Neural crest cell (in vitro differentiated cells): ENCODE results near the gene CCDC175. TPM values are rescaled to one million over a fixed set of nuclear protein-coding genes. Genes with fewer than 3 reads are reported as not detected.

Source experiments
- DNase-seq: peaks from one replicate; pipeline ENCODE4 v3.0.0; 2021; ENCODE audit warnings: low read depth, mixed read lengths, low spot score
- H3K27ac Mint-ChIP-seq: one replicate; pipeline ENCODE4 v1.8.0; 2021; ENCODE audit warnings: mild to moderate bottlenecking, mixed read lengths; ENCODE audit not compliant: unreplicated experiment
- H3K27me3 Mint-ChIP-seq: 2 replicates; pipeline ENCODE4 v1.8.0; 2021; ENCODE audit warnings: low read depth, mild to moderate bottlenecking, mixed read lengths
- H3K36me3 Mint-ChIP-seq: 2 replicates; pipeline ENCODE4 v1.8.0; 2021; ENCODE audit warnings: low read depth, mild to moderate bottlenecking, mixed read lengths
- H3K4me1 Mint-ChIP-seq: 2 replicates; pipeline ENCODE4 v1.8.0; 2021; ENCODE audit warnings: mixed read lengths
- H3K4me3 Mint-ChIP-seq: one replicate; pipeline ENCODE4 v1.8.0; 2021; ENCODE audit warnings: mild to moderate bottlenecking, mixed read lengths
- H3K9me3 Mint-ChIP-seq: 2 replicates; pipeline ENCODE4 v1.8.0; 2021; ENCODE audit warnings: mixed read lengths
- total RNA-seq: library from RNA; stranded (reverse); gene quantifications from 2 replicates; pipeline ENCODE4 v1.2.1, GENCODE V29; 2021
- TF ChIP-seq, protein P1 (sequence below): fragments of 200-600 bp; sonication (generic); conservative IDR thresholded peaks from 2 replicates; pipeline ENCODE4 v1.5.0; 2021; ENCODE audit warnings: antibody characterized with exemption, mild to moderate bottlenecking

The CCDC175 gene
- total RNA-seq, 1 donor from 2014 or later: 0.19 TPM

DNA sequence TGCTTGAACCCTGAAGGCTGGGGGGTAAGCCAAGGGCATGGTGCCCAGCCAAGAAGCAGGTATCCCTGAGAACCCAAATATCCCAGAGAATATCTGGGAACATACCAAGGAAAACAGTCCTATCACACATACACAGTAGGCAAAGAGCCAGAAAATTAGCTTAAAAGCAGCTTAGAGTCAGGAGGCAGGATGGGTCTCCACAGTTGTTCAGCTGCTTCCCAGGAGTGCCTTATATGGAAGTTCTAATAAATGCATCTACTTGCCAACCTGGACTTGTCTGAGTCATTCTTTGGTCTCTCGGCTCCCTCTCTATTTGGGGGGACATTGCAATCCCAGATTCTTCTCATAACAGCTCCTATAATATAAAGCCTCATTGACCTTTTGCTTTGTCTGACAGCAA lies 102.4 kb downstream of the CCDC175 start:
- no peaks in the 10 kb centered on the region for H3K36me3 Mint-ChIP-seq
- no peak overlapping the region for H3K27ac Mint-ChIP-seq
- H3K4me3 Mint-ChIP-seq: no peak overlapping the region
- H3K27me3 Mint-ChIP-seq: no peaks in the 10 kb centered on the region
- TF ChIP-seq, protein P1, sequence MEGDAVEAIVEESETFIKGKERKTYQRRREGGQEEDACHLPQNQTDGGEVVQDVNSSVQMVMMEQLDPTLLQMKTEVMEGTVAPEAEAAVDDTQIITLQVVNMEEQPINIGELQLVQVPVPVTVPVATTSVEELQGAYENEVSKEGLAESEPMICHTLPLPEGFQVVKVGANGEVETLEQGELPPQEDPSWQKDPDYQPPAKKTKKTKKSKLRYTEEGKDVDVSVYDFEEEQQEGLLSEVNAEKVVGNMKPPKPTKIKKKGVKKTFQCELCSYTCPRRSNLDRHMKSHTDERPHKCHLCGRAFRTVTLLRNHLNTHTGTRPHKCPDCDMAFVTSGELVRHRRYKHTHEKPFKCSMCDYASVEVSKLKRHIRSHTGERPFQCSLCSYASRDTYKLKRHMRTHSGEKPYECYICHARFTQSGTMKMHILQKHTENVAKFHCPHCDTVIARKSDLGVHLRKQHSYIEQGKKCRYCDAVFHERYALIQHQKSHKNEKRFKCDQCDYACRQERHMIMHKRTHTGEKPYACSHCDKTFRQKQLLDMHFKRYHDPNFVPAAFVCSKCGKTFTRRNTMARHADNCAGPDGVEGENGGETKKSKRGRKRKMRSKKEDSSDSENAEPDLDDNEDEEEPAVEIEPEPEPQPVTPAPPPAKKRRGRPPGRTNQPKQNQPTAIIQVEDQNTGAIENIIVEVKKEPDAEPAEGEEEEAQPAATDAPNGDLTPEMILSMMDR: no peak
- no peaks in the 10 kb centered on the region for H3K9me3 Mint-ChIP-seq
- no peak for DNase-seq
- H3K4me1 Mint-ChIP-seq: no peaks in the 10 kb centered on the region

DNA sequence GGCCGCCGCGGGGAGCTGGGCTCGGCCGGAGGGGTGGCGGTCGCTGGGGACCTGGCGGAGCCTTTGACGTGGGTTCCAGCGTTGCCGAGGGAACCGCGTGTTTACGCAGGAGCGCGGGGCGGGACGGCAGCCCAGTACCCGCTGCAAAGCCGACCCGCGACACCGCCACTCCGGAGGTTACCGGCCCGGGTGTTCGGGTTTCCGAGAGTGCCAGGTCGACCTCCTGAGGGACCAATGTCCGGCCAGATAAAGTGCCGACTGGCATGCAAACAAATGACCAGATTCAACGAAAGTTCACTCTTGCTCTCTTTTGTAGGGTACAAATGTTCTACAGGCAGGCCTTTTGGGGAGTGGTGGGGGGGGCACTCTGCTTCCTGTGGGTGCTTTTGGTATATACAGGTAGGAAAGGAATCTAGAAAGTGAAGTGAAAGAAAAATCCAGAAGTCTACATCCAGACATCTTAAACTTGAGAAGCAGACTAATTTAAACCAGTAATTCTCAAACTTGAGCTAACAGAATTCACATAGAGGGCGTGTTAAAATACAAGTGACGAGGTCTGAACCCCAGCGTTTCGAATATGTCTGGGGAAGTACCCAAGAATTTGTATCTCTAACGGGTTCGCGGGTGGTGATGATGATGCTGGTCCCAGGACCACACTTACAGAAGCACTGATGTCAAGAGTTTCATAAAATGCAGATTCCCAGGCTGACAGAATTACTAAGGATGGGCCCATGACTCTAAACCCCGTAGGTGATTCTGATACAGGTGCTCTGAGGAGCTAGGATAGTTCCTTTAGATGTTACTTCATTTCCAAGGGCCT lies 111.1 kb downstream of the CCDC175 start, which contains the start of gene GPR135:
Gene GPR135 (minus strand): TSS at position 65 of the 820 bp plus-strand sequence. CDS start 154 bp downstream, outside the sequence.
- Mint-ChIP-seq H3K27ac (peak within 1 kb of the TSS; percentile 24), H3K4me3 (peak within 1 kb of the TSS; percentile 91), H3K4me1 (peaks cover 8% of the 10 kb centered on the region), H3K9me3 (no peaks in the 10 kb centered on the region), H3K36me3 (peaks cover 4% of the 10 kb centered on the region), H3K27me3 (peaks cover 2% of the 10 kb centered on the region)
- TF ChIP-seq, protein P1: no peak
- DNase-seq: no peak

DNA sequence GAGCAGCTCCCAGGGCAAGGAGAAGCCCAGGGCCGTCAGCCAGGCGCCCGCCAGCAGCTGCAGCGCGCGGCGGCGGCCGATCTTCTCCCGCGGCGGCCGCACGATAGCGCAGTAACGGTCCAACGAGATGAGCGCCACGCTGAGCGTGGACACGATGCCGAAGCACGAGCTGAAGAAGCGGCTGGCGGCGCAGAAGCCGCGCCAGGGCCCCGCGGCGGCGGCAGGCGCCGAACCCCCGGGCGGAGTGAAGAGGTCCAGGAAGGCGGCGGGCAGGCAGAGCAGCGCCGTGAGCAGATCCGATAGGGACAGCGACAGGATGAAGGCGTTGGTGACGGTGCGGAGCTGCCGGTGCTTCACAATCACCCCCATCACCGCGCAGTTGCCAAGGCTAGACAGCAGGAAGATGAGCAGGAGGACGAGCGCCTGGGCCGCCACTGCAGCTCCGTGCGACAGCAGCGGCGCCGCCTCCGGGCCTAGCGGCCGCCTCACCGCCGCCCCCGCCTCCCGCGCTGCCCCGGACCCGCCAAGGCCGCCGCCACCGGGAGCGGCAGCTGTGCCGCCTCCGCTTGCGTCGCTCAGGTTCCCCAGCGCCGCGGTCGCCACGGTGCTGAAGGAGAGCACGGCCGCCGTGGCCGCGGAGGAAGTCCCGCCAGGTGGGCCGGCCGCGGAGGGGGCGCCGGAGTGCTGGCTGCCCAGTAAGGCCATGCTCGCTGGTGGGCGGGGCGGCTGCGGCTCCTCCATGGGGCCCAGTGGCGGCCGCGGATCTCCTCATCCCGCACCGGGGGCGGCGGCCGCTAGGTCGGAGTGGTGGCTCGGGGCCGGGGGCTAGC lies 111.9 kb downstream of the CCDC175 start:
- Mint-ChIP-seq H3K27ac (no peak overlapping the region), H3K4me1 (peaks cover 8% of the 10 kb centered on the region), H3K9me3 (no peaks in the 10 kb centered on the region), H3K4me3 (peak overlapping the region; percentile 86), H3K36me3 (peaks cover 8% of the 10 kb centered on the region), H3K27me3 (peaks cover 2% of the 10 kb centered on the region)
- peak; percentile 43 for DNase-seq
- TF ChIP-seq, protein P1: no peak

DNA sequence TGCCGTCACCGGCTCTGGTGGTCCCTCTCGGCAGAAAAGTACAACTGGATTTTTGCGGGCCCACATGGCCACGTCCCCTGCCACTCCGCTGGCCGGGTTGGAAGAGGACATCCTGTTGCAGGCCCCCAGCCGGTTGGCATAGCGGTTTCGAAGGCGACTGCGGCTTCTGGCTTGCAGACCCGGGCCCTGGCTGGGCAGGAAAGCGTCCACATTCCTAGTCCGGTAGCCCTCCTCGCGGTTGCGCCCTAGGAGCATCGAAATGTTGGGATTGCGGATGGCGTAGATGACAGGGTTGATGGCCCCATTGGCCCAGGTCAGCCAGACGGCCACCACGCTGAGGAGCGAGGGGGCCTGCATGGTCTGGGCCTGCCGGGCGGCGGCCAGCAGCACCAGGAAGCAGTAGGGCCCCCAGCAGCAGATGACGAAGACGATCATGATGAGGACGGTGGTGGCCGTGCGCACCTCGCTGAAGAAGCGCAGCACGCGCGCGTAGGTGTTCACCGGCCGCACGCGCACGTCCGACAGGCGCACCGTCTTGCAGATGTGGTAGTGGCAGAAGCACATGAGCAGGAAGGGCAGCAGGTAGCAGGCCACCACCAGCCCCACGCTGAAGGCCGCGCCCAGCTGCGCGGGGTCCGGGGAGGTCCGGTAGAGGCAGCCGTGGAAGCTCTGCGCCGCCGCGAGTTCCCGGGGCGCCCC lies 112.7 kb downstream of the CCDC175 start:
- Mint-ChIP-seq H3K27me3 (peaks cover 2% of the 10 kb centered on the region), H3K36me3 (peaks cover 8% of the 10 kb centered on the region), H3K4me3 (peak overlapping the region; percentile 86), H3K9me3 (no peaks in the 10 kb centered on the region), H3K4me1 (peaks cover 8% of the 10 kb centered on the region), H3K27ac (peak overlapping the region; percentile 24)
- no peak for DNase-seq
- TF ChIP-seq, protein P1: no peak

- TF ChIP-seq, protein P1: no peak
- H3K27me3 Mint-ChIP-seq: peaks cover 2% of the 10 kb centered on the region
- DNase-seq: no peak
- H3K4me1 Mint-ChIP-seq: peaks cover 8% of the 10 kb centered on the region
- H3K4me3 Mint-ChIP-seq: no peak overlapping the region
- H3K27ac Mint-ChIP-seq: no peak overlapping the region
- peaks cover 18% of the 10 kb centered on the region for H3K36me3 Mint-ChIP-seq
- H3K9me3 Mint-ChIP-seq: no peaks in the 10 kb centered on the region
Observed at GRCh38 chr14:59461891-59462290, 114.7 kb downstream of the CCDC175 start.
